Hematopoietic multipotent progenitor cell treated with erythropoietin and hydrocortisone succinate and interleukin-3 and kit ligand, for 15 days (in vitro differentiated cells): ENCODE data around the gene CORO7.
A peak's percentile ranks its signal among the peaks of the same experiment; 100 is the strongest.
"Not testable (repeated sequence)": the region's sequence is repeated elsewhere in the genome, so short reads cannot be mapped to it uniquely, and the experiment has no call there.

Source experiments
- DNase-seq: peaks from one replicate; pipeline ENCODE4 v3.0.0-alpha.2; 2015; ENCODE audit warnings: low spot score

The CORO7 gene

DNA sequence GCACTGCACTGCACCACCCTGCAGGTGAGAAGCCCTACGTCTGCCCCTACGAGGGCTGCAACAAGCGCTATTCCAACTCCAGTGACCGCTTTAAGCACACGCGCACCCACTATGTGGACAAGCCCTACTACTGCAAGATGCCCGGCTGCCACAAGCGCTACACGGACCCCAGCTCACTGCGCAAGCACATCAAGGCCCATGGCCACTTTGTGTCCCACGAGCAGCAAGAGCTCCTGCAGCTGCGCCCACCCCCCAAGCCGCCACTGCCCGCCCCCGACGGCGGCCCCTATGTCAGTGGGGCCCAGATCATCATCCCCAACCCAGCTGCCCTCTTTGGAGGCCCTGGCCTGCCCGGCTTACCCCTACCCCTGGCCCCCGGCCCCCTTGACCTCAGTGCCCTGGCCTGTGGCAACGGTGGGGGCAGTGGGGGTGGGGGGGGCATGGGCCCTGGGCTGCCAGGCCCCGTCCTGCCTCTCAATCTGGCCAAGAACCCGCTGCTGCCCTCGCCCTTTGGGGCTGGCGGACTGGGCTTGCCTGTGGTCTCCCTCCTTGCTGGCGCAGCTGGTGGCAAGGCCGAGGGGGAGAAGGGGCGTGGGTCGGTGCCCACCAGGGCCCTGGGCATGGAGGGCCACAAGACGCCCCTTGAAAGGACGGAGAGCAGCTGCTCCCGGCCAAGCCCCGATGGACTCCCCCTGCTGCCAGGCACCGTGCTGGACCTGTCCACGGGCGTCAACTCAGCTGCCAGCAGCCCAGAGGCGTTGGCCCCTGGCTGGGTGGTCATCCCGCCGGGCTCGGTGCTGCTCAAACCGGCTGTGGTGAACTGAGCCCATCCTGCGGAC lies 79.5 kb downstream of the CORO7 start:
- DNase-seq, result no peak

DNA sequence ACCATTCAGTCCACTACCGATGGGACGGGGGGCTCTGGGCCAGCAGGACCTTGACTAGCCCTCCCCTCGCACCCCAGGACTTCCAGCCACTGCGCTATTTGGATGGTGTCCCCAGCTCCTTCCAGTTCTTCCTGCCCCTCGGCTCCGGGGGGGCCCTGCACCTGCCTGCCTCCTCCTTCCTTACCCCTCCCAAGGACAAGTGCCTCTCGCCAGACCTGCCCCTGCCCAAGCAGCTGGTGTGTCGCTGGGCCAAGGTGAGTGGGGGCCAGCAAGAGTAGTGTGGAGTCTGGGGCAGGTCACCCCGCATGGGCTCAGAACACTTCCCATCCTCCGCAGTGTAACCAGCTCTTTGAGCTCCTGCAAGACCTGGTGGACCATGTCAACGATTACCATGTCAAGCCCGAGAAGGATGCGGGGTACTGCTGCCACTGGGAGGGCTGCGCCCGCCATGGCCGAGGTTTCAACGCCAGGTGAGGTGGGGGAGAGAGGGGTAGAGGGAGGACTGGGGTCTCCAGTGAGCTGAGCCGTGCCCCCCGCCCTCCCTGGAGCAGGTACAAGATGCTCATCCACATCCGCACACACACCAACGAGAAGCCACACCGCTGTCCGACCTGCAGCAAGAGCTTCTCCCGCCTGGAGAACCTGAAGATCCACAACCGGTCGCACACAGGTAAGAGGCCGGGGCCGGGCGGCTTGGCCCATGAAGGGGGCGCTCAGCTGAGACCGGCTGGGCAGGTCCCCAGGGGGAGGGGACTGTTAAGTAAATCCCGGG lies 81.5 kb downstream of the CORO7 start:
- DNase-seq, result no peak

DNA sequence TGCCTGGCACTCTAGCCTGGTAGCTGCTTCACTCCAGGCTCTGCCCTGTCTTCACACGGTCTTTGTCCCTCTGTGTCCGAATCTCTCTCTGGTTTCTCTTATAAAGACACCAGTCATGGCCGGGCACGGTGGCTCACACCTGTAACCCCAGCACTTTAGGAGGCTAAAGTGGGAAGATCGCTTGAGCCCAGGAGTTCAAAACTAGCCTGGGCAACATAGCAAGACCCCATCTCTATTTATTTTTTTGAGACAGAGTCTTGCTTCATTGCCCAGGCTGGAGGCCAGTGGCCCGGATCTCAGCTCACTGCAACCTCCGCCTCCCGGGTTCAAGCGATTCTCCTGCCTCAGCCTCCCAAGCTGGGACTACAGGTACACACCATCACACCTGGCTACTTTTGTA lies 82.7 kb downstream of the CORO7 start:
- not testable (repeated sequence) for DNase-seq

DNA sequence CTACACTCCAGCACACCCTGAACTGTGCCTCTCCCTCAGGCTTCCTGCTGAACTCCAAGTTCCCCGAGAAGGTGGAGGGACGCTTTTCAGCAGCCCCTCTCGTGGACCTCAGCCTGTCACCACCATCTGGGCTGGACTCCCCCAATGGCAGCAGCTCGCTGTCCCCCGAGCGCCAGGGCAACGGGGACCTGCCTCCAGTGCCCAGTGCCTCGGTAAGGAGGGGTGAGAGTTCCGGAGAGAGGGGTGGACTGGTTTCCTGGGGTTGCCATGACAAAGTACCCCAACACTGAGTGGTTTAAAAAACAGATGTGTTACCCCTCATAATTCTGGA lies 83.1 kb downstream of the CORO7 start:
- no peak for DNase-seq

DNA sequence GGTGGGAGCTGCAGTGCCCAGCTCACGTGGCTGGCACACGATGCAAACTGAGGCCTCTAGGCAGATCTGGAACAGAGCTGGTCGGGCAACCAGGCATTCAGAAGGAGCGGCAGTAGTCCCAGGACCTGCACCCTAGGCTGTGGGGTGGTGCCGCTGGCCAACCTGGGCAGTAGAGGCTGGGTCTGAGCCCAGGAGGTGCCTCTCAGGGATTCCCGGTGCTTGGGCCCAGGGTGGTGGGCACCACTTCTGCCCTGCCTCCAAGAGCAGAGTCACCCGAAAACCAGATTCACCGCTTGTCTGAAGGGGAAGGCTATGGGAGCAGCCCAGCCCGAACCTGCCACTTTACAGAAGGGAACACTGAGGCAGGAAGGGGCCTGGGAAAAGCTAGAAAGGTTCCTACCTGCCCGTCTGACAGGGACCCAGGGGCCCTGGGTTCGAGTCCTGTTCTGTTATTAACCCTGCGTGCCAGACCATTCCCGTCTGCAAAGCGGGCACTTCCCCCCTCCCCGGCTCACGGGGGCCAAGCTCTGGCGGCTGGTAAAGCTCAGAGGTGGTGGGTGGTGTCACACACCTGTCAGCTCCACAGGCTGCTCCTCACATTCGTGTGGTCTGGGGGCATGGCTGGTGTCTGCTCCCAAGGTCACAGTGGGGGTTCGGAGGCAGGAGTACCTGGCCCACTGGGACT lies 83.6 kb downstream of the CORO7 start:
- no peak for DNase-seq

DNA sequence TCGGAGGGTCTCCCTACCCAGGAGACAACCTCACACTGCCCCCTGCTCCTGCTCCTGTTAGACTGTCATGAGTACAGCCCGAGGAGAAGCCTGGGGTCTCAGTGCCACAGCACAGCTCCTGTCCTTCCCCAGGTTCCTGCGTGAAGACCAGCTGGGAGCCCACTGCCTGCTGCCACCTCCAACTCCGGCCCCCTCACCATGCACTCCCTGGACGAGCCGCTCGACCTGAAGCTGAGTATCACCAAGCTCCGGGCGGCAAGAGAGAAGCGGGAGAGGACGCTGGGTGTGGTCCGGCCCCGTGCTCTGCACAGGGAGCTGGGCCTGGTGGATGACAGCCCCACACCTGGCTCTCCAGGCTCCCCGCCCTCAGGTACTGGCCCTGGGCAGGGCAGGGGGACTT lies 84.3 kb downstream of the CORO7 start:
- no peak for DNase-seq

DNA sequence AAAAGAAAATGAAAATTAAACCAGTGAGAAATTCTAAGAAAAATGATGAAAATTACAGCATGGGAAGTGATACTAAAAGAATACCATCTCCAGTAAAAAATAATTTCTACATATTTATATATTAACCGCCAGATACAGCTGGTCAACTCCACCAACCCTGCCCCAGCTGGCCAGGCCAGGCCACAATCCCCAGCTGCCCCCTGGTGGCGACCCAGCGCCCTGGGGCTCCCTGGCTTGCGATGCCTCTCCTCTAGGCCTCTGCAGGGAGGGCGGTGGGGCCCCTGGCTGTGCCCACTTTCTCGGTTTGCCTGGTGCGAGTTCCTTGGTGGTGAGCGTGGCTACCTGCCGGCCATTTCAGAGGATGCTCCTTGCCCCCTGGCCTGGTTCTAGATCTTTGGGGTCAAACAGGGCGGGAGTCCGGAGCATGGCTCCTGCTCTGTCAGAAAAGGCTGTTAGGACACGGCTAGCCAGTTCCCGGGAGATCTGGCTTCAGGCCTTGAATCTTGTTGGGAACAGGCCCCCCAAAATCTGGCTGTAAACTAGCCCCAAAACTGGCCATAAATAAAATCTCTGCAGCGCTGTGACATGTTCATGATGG lies 86.0 kb downstream of the CORO7 start:
- DNase-seq, result peak; percentile 52

DNA sequence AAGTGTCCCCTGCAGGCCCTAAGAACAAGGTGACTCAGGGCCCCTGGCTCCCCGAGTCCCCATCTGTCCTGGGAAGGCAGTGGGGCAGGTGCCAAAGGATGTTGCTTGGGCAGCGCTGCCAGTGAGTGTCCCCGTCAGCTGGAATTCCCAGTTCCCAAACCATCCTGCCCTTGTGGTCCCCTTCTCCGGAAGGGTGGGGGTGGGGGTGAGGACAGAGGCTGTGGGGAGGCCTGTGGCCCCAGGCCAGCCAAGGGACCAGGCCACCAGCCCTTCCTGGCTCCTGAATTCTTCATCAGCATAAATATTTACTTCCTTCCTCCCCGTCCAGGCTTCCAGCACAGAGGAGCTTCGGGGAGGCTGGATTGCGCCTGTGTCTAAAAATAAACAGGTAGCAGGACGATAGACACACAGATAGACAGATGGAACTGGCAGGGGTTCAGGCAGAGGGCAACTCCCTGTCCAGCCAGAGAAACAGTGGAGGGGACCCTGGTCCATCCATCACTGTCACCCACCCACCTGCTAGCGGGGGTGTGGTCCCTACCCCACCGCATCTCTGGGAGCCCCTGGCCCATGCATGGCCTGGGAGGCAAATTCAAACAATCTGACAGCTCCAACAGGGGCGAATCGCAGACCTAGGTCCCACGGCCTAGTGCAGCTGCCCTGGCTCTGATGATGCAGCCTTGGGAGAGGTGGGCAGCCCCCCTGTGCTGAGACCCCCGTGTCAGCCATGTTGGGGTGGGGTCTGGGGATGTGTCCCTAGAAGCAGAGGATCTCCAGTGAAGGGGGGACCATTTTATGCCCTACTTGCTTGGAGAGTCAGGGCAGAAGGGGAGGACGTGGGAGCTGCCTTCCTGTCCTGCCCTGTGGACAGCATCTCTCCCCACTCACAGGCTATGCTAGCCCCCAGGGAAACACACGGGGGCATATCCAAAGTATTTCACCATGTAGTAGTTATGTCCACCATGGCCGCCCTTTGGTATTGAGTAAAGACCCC lies 87.3 kb downstream of the CORO7 start:
- no peak for DNase-seq

DNA sequence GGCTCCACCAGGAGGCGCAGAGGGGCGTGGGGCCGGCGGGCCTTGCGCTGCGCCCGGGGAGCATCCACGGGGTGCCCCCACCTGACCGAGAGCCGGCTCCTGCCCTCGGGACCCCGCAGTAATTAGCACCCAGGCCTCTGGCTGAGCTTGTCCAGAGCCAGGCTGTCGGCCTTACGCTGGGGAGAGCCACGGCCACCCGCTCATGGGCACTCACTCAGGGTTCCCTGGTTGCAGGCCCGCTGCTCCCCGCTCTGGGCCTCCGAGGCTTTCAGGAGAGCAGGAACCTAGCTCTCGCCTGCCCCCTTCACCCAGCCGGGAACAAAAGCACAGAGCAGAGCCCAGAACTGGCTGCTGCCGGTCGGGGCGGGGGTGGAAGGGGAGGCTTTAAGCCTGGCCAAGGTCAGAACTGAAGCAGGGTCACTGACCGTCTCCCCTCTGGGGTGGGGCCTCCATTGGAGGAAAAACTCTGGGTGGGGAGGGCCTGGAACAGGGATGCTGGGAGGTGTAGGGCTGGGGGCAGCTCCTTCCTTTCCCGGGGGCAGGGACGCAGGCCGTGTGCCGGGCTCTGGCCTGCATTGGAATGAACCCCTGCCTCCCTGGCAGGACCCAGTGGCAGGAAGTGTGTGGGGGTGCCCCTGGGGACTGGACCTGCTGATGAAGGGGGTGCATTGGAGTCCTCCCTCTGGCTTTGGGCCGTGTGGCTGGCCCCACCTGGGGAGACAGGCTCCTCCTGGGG lies 88.2 kb downstream of the CORO7 start:
- no peak for DNase-seq

DNA sequence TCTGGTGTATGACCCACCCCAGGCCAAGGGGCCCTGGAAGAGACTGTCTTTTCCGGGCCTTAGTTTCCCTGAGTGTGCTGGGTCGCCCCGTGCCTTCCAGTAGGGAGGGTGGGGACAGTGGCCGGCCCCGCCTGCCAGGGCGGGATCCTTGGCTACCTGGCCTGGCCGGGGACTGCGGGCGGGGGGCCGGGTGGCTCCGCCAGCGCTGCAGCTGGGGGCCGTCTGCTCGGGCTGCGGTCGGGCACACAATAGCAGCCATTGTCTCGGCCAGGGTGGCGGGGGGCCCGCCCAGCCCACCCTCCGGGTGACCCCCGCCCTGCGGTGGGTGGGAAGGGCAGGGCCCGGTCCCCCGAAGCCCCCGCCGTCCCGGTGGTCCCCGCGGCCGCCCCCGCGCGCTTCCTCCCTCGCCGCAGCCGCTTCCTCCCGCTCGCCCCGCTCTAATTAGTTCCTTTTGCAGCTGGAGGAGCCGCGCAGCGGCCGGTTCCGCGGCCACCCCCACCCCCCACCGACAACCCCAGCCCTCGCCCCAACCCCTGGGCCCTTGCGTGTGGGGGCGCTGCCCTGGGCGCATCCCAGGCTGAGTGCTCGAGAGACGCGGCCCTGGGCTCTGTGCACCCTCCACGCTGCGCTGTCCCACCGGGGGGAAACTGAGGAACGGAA lies 88.9 kb downstream of the CORO7 start:
- DNase-seq, result no peak

DNA sequence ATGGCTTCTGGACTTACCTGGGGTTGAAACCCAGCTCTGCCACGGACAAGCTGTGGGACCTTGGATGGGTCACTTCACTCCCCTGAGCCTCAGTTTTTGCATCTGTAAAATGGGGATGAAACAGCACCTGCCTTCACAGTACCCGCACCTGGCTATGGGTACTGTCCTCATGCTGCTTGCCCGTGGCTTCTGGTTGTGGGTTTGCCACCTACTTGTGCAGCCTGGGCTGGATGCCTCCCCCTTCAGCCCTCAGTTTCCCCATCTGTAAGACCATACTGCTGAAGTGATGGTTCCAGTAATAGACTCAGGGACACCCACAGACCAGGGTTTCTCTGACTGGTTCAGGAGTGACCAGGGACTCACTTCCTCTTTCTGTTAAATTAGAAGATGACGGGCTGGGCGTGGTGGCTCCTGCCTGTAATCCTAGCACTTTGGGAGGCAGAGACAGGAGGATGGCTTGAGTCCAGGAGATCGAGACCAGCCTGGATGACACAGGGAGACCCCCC lies 91.1 kb downstream of the CORO7 start:
- no peak for DNase-seq

DNA sequence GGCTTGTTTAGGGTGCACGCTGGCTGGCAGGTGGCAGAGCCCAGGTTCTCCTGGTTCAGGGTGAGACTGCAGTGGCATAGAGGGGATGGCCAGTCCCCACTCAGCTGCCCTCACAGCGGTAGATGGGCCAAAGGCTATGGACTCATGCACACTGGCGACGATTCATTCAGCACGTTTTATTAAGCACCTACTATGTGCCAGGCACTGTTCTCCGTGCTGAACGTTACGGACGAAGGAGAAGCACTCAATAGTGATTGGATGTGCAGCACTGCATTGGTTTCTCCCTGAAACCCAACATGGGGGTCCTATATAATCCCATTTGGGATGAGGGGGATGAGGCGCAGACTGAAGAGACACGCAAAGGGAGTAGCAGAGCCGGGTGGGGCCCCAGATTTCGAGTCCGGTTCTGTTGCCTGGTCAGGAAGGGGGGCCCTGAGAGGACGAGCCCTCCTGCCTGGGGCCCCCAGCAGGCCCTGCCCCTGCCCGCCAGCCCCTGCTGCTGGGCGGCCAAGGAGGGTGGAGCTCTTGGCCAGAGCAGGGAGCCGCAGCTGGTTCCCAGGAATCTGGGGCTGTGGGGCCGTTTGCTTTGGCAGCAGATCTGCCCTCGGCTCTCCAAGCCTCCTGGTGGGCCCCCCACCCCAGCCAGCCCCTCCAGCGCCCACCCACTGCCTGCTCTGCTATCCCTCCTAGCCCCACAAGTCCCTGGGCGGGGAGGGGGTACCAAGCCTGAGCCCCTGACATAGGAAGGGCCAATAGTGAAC lies 91.7 kb downstream of the CORO7 start:
- DNase-seq, result no peak

DNA sequence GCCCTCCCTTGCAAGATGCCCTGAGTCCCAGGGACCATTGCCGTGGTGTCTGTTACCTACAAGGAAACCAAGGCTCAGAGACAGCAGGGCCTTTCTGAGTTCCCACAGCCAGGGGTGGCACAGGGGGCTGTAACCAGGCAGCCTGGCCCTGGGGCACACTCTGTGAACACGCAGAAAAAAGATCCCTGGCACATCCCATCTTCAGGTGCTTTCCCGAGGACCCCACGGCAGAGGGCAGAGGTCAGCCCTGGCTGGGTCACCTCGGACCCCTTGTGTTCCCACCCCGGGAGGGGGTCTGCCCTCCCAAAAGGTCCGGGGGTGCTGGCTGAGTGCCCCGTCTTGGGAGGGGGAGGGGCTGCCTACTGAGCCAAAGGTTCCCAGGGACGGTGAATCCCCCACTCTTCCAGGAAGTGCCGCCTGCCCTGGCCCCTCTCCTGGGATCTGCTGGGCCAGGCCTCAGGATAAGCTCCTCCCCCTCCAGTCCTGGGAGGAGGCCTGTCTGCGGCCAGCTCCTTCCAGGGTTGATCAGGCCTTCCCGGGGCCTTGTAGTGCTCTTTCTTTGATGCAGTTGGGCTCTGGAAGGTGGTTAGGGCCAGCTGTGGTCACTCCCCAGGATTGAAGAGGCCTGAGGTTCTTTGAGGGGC lies 92.4 kb downstream of the CORO7 start:
- DNase-seq, result no peak

DNA sequence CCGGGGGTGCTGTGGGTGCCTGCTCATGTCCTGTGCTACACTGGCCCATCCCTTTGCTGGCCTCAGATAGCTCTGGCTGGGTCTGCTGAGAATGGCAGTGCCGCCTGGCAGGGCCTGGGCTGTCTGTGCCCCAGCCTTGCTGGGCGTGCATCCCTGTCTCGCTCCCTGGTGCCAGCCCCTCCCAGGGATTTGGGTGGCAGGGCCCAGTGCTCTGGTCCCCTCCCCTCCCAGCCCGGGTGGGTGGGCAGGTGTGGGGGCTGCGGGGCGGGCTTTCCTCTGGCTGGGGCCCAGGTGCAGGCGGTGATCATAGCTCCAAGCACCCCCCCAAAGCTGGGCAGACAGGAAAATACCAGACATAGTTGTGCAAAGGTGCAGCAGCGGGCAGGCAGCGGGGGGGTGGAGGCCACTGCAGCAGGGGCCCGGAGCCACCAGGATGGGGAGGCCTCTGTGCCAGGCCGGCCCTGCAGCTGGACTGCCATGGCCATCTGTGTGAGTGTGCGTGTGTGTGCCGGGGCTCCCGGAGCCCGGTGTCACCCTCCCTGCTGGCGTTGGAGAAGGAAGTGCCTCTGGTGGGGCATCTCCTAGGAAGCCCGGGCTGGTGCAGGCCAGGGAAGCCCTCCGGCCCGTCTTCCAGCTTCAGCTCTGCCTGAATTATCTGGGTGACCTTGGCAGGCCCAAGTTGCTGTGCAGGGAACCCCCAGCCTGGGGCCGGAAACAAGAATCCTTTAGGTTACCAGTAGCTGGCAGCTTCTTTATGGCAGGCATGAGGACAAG lies 93.1 kb downstream of the CORO7 start:
- DNase-seq, result no peak

DNA sequence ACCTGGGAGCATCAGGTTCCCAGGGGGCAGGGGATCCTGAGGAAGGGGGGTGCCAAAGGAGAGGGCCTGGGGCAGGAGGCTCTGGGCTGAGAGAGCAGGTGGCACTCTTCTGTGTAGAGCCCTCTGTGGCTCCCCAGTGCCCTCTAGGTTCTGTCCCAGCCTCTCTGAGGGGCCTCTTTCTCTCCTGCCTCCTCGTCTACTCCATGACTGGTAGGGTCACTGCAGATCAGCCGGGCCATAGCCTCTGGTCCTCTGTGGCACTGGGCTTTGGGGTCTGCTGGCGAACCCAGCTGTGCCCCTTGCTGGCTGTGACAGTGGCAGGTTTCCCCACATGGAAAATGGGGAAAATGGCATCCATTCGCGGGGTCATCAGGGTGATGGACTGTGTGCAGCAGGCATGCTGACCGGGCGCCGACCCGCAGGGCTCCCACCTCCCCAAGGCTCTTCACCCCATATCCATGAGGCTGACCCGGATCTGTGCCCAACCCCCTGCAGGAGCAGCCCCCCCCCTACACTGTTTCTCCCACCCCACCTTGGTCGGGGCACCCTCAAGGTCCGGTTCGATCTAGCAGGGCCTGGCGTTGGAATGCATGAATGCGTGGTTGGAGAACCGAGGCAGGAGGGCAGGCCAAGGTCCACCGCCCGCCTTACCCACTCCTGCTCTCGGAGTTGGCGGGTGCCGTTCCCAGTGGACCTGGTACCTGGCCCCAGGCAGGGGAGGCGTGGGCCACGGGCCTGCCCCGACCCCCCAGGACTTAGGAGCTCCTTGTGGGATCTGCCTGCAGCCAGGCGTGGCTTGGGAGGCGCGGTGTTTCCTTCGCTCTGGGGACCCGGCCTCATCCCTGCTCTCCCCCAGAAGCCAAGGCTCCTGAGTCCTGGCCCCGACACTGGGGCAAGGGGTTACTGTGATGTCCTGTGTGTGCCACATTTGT lies 94.0 kb downstream of the CORO7 start:
- DNase-seq, result no peak

DNA sequence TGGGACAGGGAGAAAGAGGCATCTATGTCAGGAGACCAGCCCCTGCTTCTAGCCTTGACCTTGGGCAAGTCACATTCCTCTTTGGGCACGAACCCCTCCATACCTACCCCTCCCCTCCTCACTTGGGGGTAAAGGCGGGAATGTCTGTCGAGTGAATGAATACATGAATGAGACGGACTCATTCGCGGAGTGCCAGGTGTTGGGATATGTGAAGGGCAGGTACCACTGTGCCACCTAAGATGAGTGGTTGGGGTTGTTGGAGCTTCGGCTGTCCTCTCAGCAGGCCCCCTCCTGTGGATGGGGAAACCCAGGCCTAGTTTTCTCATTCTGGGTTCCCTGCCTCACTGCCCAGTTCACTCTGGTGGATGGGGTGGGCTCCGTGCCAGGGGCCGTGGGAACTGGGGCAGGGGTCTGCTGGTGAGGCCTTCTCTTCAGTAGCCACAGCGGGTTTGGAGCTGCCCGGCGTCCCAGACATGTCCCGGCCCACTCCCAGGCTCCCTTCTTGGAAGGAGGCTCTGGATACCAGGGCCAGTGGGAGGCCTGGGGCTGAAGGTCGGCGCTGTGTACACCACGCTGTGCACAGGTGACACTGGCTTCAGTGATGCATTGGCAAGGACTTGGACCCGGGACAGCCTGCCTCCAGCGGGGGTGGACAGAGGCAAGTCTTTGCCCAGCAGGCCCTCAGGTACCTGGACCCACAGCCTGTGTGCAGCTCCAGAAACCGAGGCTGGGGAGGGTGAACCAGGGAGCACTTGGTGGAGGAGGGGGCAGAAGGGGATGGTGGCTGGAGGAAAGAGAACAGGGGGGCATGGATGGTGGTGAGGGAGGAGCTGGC lies 94.9 kb downstream of the CORO7 start:
- DNase-seq, result no peak
